Measurements from ENCODE around the gene GUCY2C. TPM values are rescaled to one million over a fixed set of nuclear protein-coding genes. Genes with fewer than 3 reads are reported as not detected.

Gene GUCY2C
- total and polyA plus RNA-seq, 4 donors: 0.01 to 0.05 TPM; not detected in 2

GRCh38 chr12:14597480-14597879 lies 98.9 kb downstream of the GUCY2C start:
- TF ChIP-seq NR2F2 (IDR thresholded peaks at IDR 0.05) (no peak), FOXA1 (IDR thresholded peaks at IDR 0.05) (no peak), TAF1 (conservative IDR thresholded peaks at IDR 0.05) (no peak), MAX (IDR thresholded peaks at IDR 0.05) (no peak)
- no peak for DNase-seq (ENCODE audit: low spot score)
- Histone ChIP-seq H3K27me3 (ENCODE audit: control insufficient read depth in 4 of 4, insufficient read depth in 4 of 4, low read length in 3 of 4) (no peaks in the 10 kb centered on the region), H3K36me3 (ENCODE audit: control insufficient read depth in 4 of 4, insufficient read depth in 3 of 4, low read depth in 1 of 4, low read length in 3 of 4) (no peaks in the 10 kb centered on the region), H3K4me1 (ENCODE audit: control insufficient read depth in 4 of 4, insufficient read depth in 4 of 4, low read length in 3 of 4) (no peaks in the 10 kb centered on the region), H3K9ac (ENCODE audit: low read depth in 1 of 2, low read length in 2 of 2) (no peak overlapping the region), H3K27ac (ENCODE audit: low read depth in 1 of 2, low read length in 2 of 2) (no peak overlapping the region), H3K9me3 (ENCODE audit: control insufficient read depth in 4 of 4, low read length in 3 of 4) (no peaks in the 10 kb centered on the region), H3K4me3 (ENCODE audit: low read depth in 1 of 3, low read length in 3 of 3) (no peak overlapping the region)
- WGBS: 88% methylated on average over 3 of the region's 3 CpGs

- H3K4me3 ChIP-seq (ENCODE audit: low read depth in 1 of 3, low read length in 3 of 3): no peak overlapping the region
- H3K36me3 ChIP-seq (ENCODE audit: control insufficient read depth in 4 of 4, insufficient read depth in 3 of 4, low read depth in 1 of 4, low read length in 3 of 4): no peaks in the 10 kb centered on the region
- H3K4me1 ChIP-seq (ENCODE audit: control insufficient read depth in 4 of 4, insufficient read depth in 4 of 4, low read length in 3 of 4): no peaks in the 10 kb centered on the region
- H3K9ac ChIP-seq (ENCODE audit: low read depth in 1 of 2, low read length in 2 of 2): no peak overlapping the region
- DNase-seq (ENCODE audit: low spot score): no peak
- TF ChIP-seq, protein P1, sequence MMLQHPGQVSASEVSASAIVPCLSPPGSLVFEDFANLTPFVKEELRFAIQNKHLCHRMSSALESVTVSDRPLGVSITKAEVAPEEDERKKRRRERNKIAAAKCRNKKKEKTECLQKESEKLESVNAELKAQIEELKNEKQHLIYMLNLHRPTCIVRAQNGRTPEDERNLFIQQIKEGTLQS (IDR thresholded peaks at IDR 0.05): no peak
- WGBS: 75% methylated on average over 1 of the region's 1 CpG
- H3K27me3 ChIP-seq (ENCODE audit: control insufficient read depth in 4 of 4, insufficient read depth in 4 of 4, low read length in 3 of 4): no peaks in the 10 kb centered on the region
- no peak overlapping the region for H3K27ac ChIP-seq (ENCODE audit: low read depth in 1 of 2, low read length in 2 of 2)
- H3K9me3 ChIP-seq (ENCODE audit: control insufficient read depth in 4 of 4, low read length in 3 of 4): no peaks in the 10 kb centered on the region
Observed at GRCh38 chr12:14591719-14592118, 104.7 kb downstream of the GUCY2C start.

DNA sequence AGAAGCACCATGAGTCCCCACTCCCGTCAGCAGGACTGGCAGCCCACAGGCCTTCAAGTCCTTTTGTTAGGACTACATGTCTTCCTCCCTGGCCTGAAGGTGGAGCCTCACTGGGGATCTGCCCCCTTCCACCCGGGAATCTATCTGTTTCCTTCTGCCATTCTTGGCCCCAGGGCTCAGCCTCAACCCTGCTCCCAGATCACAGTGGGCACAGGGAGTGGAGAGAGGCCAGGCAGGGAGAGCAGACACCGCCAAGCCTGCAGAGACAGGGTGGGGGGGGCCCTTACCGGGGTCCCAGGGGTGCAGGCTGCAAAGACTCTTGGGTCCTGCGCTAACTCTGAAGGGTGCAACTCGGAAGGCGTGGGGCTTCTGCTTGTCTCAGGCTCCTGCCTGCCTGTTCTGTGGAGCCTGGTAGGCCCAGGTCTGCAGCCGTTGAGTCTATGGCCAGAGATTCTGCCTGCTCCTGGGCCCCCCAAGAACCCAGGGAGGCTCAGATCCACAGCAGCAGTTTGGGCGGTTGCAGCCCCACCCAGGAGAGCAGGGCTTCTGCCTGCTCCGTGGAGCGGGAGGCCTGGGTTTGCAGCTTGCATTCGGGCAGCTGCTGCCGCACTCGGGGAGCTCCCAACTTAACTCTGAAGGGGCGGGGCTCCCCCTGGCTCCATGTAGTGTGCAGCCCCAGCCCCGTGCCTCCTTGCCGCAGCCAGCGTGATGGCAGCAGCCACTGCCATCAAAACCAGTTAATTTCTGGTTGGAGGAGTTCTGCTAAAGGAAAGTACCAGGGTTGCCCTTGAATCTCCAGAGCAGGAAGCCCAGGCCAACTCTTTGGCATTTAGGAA lies 107.0 kb downstream of the GUCY2C start:
- Histone ChIP-seq H3K4me3 (ENCODE audit: low read depth in 1 of 3, low read length in 3 of 3) (no peak overlapping the region), H3K4me1 (ENCODE audit: control insufficient read depth in 4 of 4, insufficient read depth in 4 of 4, low read length in 3 of 4) (no peaks in the 10 kb centered on the region), H3K27me3 (ENCODE audit: control insufficient read depth in 4 of 4, insufficient read depth in 4 of 4, low read length in 3 of 4) (no peaks in the 10 kb centered on the region), H3K27ac (ENCODE audit: low read depth in 1 of 2, low read length in 2 of 2) (no peak overlapping the region), H3K9me3 (ENCODE audit: control insufficient read depth in 4 of 4, low read length in 3 of 4) (no peaks in the 10 kb centered on the region), H3K36me3 (ENCODE audit: control insufficient read depth in 4 of 4, insufficient read depth in 3 of 4, low read depth in 1 of 4, low read length in 3 of 4) (no peaks in the 10 kb centered on the region), H3K9ac (ENCODE audit: low read depth in 1 of 2, low read length in 2 of 2) (no peak overlapping the region)
- WGBS: 91% methylated on average over 18 of the region's 18 CpGs
- no peak for DNase-seq (ENCODE audit: low spot score)
- no peak for TF ChIP-seq TAF1 (conservative IDR thresholded peaks at IDR 0.05)
- TF ChIP-seq NR2F2 (IDR thresholded peaks at IDR 0.05): no peak
- no peak for TF ChIP-seq HNF4G (IDR thresholded peaks at IDR 0.05)
- TF ChIP-seq JUND (IDR thresholded peaks at IDR 0.05): no peak
- TF ChIP-seq, protein P2, sequence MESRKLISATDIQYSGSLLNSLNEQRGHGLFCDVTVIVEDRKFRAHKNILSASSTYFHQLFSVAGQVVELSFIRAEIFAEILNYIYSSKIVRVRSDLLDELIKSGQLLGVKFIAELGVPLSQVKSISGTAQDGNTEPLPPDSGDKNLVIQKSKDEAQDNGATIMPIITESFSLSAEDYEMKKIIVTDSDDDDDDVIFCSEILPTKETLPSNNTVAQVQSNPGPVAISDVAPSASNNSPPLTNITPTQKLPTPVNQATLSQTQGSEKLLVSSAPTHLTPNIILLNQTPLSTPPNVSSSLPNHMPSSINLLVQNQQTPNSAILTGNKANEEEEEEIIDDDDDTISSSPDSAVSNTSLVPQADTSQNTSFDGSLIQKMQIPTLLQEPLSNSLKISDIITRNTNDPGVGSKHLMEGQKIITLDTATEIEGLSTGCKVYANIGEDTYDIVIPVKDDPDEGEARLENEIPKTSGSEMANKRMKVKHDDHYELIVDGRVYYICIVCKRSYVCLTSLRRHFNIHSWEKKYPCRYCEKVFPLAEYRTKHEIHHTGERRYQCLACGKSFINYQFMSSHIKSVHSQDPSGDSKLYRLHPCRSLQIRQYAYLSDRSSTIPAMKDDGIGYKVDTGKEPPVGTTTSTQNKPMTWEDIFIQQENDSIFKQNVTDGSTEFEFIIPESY (IDR thresholded peaks at IDR 0.05): no peak
- TF ChIP-seq YY1 (IDR thresholded peaks at IDR 0.05): no peak
- TF ChIP-seq MAX (IDR thresholded peaks at IDR 0.05): no peak
- no peak for TF ChIP-seq EGR1 (IDR thresholded peaks at IDR 0.05; ENCODE audit: low read depth in 2 of 2)
- no peak for TF ChIP-seq FOXA1 (IDR thresholded peaks at IDR 0.05)
